Nephron progenitor cell (in vitro differentiated cells): ENCODE measurements around the gene ZSCAN2.

Experiments used
- DNase-seq: peaks from one replicate; pipeline ENCODE4 v3.0.0; 2021
- H3K27ac Mint-ChIP-seq: 2 replicates; pipeline ENCODE4 v1.8.0; 2021; ENCODE audit warnings: mild to moderate bottlenecking, moderate library complexity, mixed read lengths
- H3K27me3 Mint-ChIP-seq: 2 replicates; pipeline ENCODE4 v1.8.0; 2021; ENCODE audit warnings: mild to moderate bottlenecking, low read depth, mixed read lengths; ENCODE audit not compliant: poor library complexity
- H3K36me3 Mint-ChIP-seq: 2 replicates; pipeline ENCODE4 v1.8.0; 2021; ENCODE audit warnings: low read depth, mixed read lengths
- H3K4me1 Mint-ChIP-seq: 2 replicates; pipeline ENCODE4 v1.8.0; 2021; ENCODE audit warnings: mixed read lengths
- H3K4me3 Mint-ChIP-seq: 2 replicates; pipeline ENCODE4 v1.8.0; 2021; ENCODE audit warnings: mild to moderate bottlenecking, moderate library complexity, mixed read lengths
- H3K9me3 Mint-ChIP-seq: 2 replicates; pipeline ENCODE4 v1.8.0; 2021; ENCODE audit warnings: mild to moderate bottlenecking, moderate library complexity, mixed read lengths
- CTCF ChIP-seq: fragments of 200-600 bp; sonication (generic); IDR thresholded peaks from 2 replicates; pipeline ENCODE4 v1.5.0; 2021; ENCODE audit warnings: antibody characterized with exemption

Gene ZSCAN2

DNA sequence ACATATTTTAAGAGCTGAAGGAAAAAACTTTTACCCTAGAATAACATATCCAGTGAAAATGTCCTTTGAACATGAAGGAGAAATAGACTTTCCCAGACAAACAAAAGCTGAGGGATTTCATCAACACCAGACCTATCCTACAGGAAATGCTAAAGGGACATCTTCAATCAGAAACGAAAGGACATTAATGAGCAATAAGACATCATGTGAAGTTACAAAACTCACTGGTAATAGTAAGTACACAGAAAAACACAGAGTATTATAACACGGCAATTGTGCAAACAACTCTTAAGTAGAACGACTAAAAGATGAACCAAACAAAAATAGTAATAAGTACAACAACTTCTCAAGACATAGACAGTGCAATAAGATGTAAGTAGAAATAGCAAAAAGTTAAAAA is 3.5 kb upstream of the ZSCAN2 start:
- Mint-ChIP-seq H3K36me3 (peaks cover 7% of the 10 kb centered on the region), H3K27ac (no peak overlapping the region), H3K9me3 (peaks cover 30% of the 10 kb centered on the region), H3K4me3 (peak overlapping the region; percentile 74), H3K27me3 (peaks cover 26% of the 10 kb centered on the region), H3K4me1 (peaks cover 18% of the 10 kb centered on the region)
- no peak for DNase-seq
- TF ChIP-seq CTCF, result no peak

DNA sequence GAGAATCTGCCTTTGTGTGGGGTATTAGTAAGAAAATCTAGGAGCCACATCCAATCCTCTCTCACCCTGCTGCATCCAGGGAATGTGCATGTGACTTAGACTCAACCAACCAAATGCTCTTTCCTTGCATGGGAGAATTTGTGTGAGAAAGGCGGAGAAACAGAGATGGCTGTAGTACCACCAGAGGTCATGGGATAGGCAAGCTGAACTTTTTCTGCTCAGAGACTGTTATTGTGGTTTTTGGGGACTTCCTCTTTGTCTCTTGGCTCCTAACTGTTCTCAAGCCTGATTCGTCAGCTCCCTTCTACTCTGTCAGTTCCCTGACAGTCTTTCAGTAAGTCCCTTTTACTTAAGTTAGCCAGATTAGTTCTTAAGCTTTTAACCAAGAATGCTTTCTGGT is 2.6 kb upstream of the ZSCAN2 start:
- H3K4me1 Mint-ChIP-seq, result peaks cover 28% of the 10 kb centered on the region
- no peak overlapping the region for H3K4me3 Mint-ChIP-seq
- H3K9me3 Mint-ChIP-seq, result peaks cover 27% of the 10 kb centered on the region
- H3K27ac Mint-ChIP-seq, result no peak overlapping the region
- peaks cover 26% of the 10 kb centered on the region for H3K27me3 Mint-ChIP-seq
- no peak for DNase-seq
- H3K36me3 Mint-ChIP-seq, result peaks cover 12% of the 10 kb centered on the region
- TF ChIP-seq CTCF, result no peak

- H3K27ac Mint-ChIP-seq, result no peak overlapping the region
- H3K4me1 Mint-ChIP-seq, result peaks cover 35% of the 10 kb centered on the region
- H3K4me3 Mint-ChIP-seq, result peak overlapping the region; percentile 49
- DNase-seq, result peak; percentile 42
- H3K36me3 Mint-ChIP-seq, result peaks cover 20% of the 10 kb centered on the region
- peak; percentile 55 for TF ChIP-seq CTCF
- peaks cover 22% of the 10 kb centered on the region for H3K27me3 Mint-ChIP-seq
- H3K9me3 Mint-ChIP-seq, result peaks cover 21% of the 10 kb centered on the region
Measured at GRCh38 chr15:84598993-84599392, 1.8 kb upstream of the ZSCAN2 start.

DNA sequence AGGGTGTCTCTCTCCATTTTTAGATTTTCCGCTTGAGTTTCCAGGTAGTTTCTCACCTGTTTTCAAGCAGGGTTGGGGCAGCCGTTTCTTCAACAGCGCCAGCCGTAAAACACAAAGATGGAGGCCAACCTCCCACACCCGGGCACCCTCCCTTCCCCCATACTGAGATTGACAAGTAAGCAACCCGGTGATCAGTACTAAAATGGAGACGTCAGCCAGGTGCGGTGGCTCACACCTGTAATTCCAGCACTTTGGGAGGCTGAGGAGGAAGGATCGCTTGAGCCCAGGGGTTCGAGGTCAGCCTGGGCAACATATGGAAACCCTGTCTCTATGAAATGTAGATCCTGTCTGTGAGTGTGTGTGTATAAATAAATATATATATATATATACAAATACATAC is 903 bp upstream of the ZSCAN2 start:
- peaks cover 26% of the 10 kb centered on the region for H3K36me3 Mint-ChIP-seq
- peaks cover 14% of the 10 kb centered on the region for H3K9me3 Mint-ChIP-seq
- peaks cover 22% of the 10 kb centered on the region for H3K27me3 Mint-ChIP-seq
- peak overlapping the region; percentile 96 for H3K4me3 Mint-ChIP-seq
- TF ChIP-seq CTCF, result no peak
- H3K4me1 Mint-ChIP-seq, result peaks cover 40% of the 10 kb centered on the region
- H3K27ac Mint-ChIP-seq, result no peak overlapping the region
- no peak for DNase-seq

GRCh38 chr15:84600331-84600686 is 500 bp upstream of the ZSCAN2 start:
- Mint-ChIP-seq H3K9me3 (peaks cover 14% of the 10 kb centered on the region), H3K4me1 (peaks cover 41% of the 10 kb centered on the region)
- no peak for TF ChIP-seq CTCF

DNA sequence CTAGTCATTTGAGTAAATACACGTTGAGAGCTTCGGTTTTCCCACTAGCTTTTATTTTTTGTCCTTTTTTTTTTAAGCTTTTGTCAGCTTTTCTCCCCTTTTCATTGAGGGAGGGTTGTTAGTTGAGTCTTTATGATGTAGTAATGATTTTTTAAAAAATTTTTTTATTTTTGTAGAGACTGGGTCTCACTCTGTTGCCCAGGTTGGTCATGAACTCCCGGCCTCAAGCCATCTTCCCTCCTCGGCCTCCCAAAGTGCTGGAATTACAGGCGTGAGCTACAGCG is 688 bp downstream of the ZSCAN2 start:
- H3K4me3 Mint-ChIP-seq, result peak overlapping the region; percentile 96
- peaks cover 50% of the 10 kb centered on the region for H3K4me1 Mint-ChIP-seq
- peaks cover 19% of the 10 kb centered on the region for H3K27me3 Mint-ChIP-seq
- peaks cover 39% of the 10 kb centered on the region for H3K36me3 Mint-ChIP-seq
- DNase-seq, result no peak
- no peak for TF ChIP-seq CTCF
- H3K27ac Mint-ChIP-seq, result peak overlapping the region; percentile 99
- peaks cover 6% of the 10 kb centered on the region for H3K9me3 Mint-ChIP-seq

More at GRCh38 chr15:84600331-84600686, 500 bp upstream of the ZSCAN2 start:
- H3K27me3 Mint-ChIP-seq, result peaks cover 22% of the 10 kb centered on the region
- no peak overlapping the region for H3K27ac Mint-ChIP-seq
- peak; percentile 51 for DNase-seq
- H3K4me3 Mint-ChIP-seq, result peak overlapping the region; percentile 96
- peaks cover 31% of the 10 kb centered on the region for H3K36me3 Mint-ChIP-seq
